ENCODE measurements around the gene ARL9.

ARL9 gene

GRCh38 chr4:56531149-56531770, 25.7 kb downstream of the ARL9 start:
- TF ChIP-seq EZH2phosphoT487 (IDR thresholded peaks at IDR 0.05; ENCODE audit: low read length) (no peak), EZH2 (optimal IDR thresholded peaks at IDR 0.05; ENCODE audit: low read depth, low read length) (no peak)
- TF ChIP-seq, protein P1, sequence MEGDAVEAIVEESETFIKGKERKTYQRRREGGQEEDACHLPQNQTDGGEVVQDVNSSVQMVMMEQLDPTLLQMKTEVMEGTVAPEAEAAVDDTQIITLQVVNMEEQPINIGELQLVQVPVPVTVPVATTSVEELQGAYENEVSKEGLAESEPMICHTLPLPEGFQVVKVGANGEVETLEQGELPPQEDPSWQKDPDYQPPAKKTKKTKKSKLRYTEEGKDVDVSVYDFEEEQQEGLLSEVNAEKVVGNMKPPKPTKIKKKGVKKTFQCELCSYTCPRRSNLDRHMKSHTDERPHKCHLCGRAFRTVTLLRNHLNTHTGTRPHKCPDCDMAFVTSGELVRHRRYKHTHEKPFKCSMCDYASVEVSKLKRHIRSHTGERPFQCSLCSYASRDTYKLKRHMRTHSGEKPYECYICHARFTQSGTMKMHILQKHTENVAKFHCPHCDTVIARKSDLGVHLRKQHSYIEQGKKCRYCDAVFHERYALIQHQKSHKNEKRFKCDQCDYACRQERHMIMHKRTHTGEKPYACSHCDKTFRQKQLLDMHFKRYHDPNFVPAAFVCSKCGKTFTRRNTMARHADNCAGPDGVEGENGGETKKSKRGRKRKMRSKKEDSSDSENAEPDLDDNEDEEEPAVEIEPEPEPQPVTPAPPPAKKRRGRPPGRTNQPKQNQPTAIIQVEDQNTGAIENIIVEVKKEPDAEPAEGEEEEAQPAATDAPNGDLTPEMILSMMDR (IDR thresholded peaks at IDR 0.05; ENCODE audit: low read length) = no peak
- H3K9ac ChIP-seq (ENCODE audit: low read length) = no peak overlapping the region
- DNase-seq = no peak
- no peaks in the 10 kb centered on the region for H3F3A ChIP-seq (ENCODE audit: insufficient read depth, low read length)
- no peaks in the 10 kb centered on the region for H3K27me3 ChIP-seq (replicated peaks; ENCODE audit: insufficient read depth, low read length)
- no peak overlapping the region for H3K27ac ChIP-seq (ENCODE audit: low read length)
- no peaks in the 10 kb centered on the region for H3K9me3 ChIP-seq (replicated peaks; ENCODE audit: insufficient read depth, low read length)
- H3K4me2 ChIP-seq (ENCODE audit: low read depth, low read length) = peak overlapping the region; percentile 66; the same call in 1 of the 2 replicates
- no peaks in the 10 kb centered on the region for H3K9me2 ChIP-seq (replicated peaks; ENCODE audit: insufficient read depth, low read length)
- H3K4me3 ChIP-seq (ENCODE audit: low read length) = peak overlapping the region; percentile 66; the same call in 1 of the 2 replicates
- no peaks in the 10 kb centered on the region for H3K4me1 ChIP-seq (ENCODE audit: low read length)
- peak overlapping the region; percentile 84; the same call in 1 of the 2 replicates for H2AFZ ChIP-seq (ENCODE audit: low read length)
- no peaks in the 10 kb centered on the region for H4K20me1 ChIP-seq (ENCODE audit: insufficient read depth, low read length)
- H3K79me2 ChIP-seq (ENCODE audit: low read length) = no peaks in the 10 kb centered on the region
- H3K36me3 ChIP-seq (replicated peaks; ENCODE audit: insufficient read depth, low read length) = no peaks in the 10 kb centered on the region

DNA sequence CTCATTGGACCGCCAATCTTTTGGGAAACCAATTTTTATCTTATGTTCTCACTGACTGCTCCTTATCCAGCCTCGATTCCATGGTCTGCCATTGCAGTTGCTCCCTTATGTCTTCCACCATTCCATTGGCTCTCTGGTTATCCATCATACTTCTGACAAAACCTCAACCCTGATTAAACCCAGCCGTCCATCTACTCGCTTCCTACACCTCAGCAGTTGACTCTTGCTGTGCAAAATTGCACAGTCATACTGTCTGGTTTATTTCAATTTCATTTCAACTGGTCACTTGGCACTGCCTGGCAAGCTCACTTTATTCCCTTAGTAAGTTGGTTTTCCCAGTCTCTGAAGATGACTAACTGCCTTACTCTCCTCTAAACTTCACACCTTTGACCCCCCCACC, 26.2 kb downstream of the ARL9 start:
- no peaks in the 10 kb centered on the region for H3K36me3 ChIP-seq (replicated peaks; ENCODE audit: insufficient read depth, low read length)
- H3K9me3 ChIP-seq (replicated peaks; ENCODE audit: insufficient read depth, low read length) = no peaks in the 10 kb centered on the region
- H3F3A ChIP-seq (ENCODE audit: insufficient read depth, low read length) = no peaks in the 10 kb centered on the region
- H3K4me1 ChIP-seq (ENCODE audit: low read length) = no peaks in the 10 kb centered on the region
- no peak overlapping the region for H3K4me2 ChIP-seq (ENCODE audit: low read depth, low read length)
- TF ChIP-seq, protein P1 (IDR thresholded peaks at IDR 0.05; ENCODE audit: low read length) = no peak
- TF ChIP-seq EZH2phosphoT487 (IDR thresholded peaks at IDR 0.05; ENCODE audit: low read length) = no peak
- no peak for TF ChIP-seq EZH2 (optimal IDR thresholded peaks at IDR 0.05; ENCODE audit: low read depth, low read length)
- no peak overlapping the region for H3K9ac ChIP-seq (ENCODE audit: low read length)
- H3K4me3 ChIP-seq (ENCODE audit: low read length) = no peak overlapping the region
- H3K79me2 ChIP-seq (ENCODE audit: low read length) = no peaks in the 10 kb centered on the region
- H4K20me1 ChIP-seq (ENCODE audit: insufficient read depth, low read length) = no peaks in the 10 kb centered on the region
- H3K27ac ChIP-seq (ENCODE audit: low read length) = no peak overlapping the region
- no peaks in the 10 kb centered on the region for H3K9me2 ChIP-seq (replicated peaks; ENCODE audit: insufficient read depth, low read length)
- H2AFZ ChIP-seq (ENCODE audit: low read length) = no peak overlapping the region
- no peak for DNase-seq
- no peaks in the 10 kb centered on the region for H3K27me3 ChIP-seq (replicated peaks; ENCODE audit: insufficient read depth, low read length)

- no peak overlapping the region for H3K4me2 ChIP-seq (ENCODE audit: low read depth, low read length)
- no peak overlapping the region for H3K9ac ChIP-seq (ENCODE audit: low read length)
- H3K27ac ChIP-seq (ENCODE audit: low read length) = no peak overlapping the region
- no peak for DNase-seq
- H3K4me1 ChIP-seq (ENCODE audit: low read length) = no peaks in the 10 kb centered on the region
- H4K20me1 ChIP-seq (ENCODE audit: insufficient read depth, low read length) = no peaks in the 10 kb centered on the region
- H2AFZ ChIP-seq (ENCODE audit: low read length) = no peak overlapping the region
- TF ChIP-seq EZH2 (optimal IDR thresholded peaks at IDR 0.05; ENCODE audit: low read depth, low read length) (no peak), EZH2phosphoT487 (IDR thresholded peaks at IDR 0.05; ENCODE audit: low read length) (no peak)
- TF ChIP-seq, protein P1 (IDR thresholded peaks at IDR 0.05; ENCODE audit: low read length) = no peak
- H3K4me3 ChIP-seq (ENCODE audit: low read length) = no peak overlapping the region
- H3F3A ChIP-seq (ENCODE audit: insufficient read depth, low read length) = no peaks in the 10 kb centered on the region
- H3K9me2 ChIP-seq (replicated peaks; ENCODE audit: insufficient read depth, low read length) = no peaks in the 10 kb centered on the region
- H3K27me3 ChIP-seq (replicated peaks; ENCODE audit: insufficient read depth, low read length) = no peaks in the 10 kb centered on the region
- no peaks in the 10 kb centered on the region for H3K79me2 ChIP-seq (ENCODE audit: low read length)
- no peaks in the 10 kb centered on the region for H3K9me3 ChIP-seq (replicated peaks; ENCODE audit: insufficient read depth, low read length)
- H3K36me3 ChIP-seq (replicated peaks; ENCODE audit: insufficient read depth, low read length) = no peaks in the 10 kb centered on the region
Observed at GRCh38 chr4:56532239-56532638, 26.6 kb downstream of the ARL9 start.
